Measurements from ENCODE around the gene MKNK2.
A peak's percentile ranks its signal among the peaks of the same experiment; 100 is the strongest.

MKNK2 gene

DNA sequence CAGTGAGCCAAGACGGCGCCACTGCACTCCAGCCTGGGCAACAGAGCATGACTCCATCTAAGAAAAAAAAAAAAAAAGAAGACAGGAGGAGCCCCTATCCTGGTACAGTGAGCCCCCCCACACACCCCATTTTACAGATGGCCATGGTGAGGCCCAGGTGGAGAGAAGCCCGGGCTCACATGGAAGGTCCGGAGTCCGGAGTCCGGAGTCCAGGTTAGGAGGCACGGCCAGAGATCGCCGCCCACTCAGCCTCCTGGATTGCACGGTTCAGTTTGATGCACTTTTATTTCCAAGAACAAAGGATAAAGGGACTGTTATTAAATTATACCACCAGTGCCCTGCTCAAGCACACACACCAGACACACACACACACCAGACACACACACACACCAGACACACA, 24.3 kb downstream of the MKNK2 start:
- DNase-seq = no peak

DNA sequence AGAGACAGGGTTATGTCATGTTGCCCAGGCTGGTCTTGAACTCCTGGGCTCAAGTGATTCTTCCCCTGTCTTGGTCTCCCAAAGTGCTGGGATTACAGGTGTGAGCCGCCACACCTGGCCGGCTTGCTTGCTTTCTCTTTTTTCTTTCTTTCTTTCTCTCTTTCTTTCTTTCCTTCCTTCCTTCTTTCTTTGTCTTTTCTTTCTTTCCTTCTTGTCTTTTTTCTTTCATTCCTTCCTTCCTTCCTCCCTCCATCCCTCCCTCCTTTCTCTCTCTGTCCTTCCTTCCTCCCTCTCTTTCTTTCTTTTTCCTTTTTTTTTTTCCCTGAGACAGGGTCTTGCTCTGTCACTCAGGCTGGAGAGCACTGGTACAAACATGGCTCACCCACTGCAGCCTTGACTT, 28.8 kb downstream of the MKNK2 start:
- no peak for DNase-seq

DNA sequence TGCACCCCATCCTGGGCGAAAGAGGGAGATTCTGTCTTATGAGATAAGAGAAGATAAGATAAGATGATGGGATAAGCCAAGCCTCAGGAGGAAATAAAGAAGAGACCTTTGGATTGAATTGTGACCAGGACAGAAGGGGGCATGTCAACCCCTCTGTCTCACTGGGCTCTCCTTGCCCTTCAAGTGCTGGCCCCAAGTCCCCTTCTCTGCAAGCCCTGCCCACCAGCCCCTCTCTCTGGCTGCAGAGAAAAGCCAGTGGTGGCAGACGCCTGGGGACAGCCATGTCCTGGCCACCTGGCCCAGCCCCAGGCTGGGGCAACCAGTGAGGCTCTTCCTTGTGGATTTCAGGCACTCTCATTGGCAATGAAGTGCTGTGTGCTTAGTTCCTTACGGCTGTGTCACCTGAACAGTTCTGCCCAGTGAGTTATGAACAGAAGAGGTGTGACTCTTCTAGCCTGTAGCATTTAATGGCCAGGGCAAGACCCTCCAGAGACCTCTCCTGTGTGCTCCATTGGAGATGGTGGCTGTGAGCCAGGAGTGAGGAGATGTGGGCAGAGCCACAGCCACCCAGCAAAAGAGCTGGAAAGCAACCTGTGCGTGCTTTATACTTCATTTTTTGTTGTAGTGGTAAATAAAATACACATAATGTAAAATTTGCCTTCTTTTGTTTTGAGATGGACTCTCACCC, 29.4 kb downstream of the MKNK2 start:
- DNase-seq = no peak

DNA sequence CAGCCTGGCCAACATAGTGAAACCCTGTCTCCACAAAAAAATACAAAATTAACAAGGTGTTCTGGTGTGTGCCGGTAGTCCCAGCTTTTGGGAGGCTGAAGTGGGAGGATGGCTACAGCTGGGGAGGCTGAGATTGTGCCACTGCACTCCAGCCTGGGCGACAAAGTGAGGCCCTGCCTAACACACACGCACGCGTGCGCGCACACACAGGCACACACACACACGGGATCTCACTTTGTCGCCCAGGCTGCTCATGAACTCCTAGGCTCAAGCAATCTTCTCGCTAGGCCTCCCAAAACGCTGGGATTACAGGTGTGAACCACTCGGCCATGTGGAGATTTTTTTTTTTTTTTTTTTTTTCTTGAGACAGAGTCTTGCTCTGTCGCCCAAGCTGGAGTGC, 32.3 kb downstream of the MKNK2 start:
- no peak for DNase-seq

DNA sequence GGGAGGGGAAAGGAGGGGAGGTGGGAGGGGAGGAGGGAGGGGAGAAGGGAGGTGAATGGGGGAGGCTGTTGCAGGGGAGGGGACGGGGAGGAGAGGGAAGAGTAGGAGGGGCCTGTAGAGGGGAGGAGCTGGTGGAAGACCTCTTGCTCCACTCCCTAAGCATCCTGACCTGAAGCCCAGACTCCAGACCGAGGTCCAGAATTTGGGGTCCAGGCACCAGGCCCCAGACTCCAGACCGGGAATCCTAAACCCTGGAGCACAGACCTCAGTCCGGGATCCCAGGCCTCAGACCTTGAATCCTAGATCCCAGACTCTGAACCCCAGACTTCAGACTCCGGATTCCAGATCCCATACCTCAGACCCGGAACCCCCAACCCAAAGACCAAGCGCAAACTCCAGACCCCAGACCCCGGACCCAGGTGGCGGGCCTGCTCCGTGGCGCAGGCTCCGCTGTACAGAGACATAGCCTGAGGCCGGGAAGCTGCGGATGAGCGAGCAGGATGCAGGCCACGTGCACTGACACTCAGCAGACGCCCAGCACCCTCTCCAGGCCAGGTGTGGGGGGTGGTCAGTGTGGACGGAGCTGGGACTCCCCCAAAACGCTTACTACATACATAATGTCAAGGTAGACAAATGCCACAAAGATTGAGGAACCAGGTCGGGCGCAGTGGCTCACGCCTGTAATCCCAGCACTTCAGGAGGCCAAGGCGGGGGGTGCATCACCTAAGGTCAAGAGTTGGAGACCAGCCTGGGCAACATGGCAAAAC, 34.8 kb downstream of the MKNK2 start:
- peak; percentile 90 for DNase-seq

DNA sequence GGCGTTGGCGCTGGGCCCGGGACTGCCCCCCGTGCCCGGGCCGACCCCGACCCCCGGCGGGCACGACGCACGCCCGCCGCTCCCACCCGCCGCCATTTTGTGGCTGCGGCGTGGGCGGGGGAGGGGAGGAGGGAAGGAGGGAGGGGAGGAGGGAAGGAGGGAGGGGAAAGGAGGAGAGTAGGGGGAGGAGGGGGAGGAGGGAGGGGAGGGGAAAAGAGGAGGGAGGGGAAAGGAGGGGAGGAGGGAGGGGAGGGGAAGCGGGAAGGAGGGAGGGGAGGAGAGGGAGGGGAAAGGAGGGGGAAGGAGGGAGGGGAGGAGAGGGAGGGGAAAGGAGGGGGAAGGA, 35.5 kb downstream of the MKNK2 start, which contains the start of gene BTBD2:
Gene BTBD2, minus strand, starts transcription at position 107 of the 343 bp plus-strand sequence. Its CDS starts 11 bp downstream, at position 96.
- DNase-seq = peak; percentile 88

DNA sequence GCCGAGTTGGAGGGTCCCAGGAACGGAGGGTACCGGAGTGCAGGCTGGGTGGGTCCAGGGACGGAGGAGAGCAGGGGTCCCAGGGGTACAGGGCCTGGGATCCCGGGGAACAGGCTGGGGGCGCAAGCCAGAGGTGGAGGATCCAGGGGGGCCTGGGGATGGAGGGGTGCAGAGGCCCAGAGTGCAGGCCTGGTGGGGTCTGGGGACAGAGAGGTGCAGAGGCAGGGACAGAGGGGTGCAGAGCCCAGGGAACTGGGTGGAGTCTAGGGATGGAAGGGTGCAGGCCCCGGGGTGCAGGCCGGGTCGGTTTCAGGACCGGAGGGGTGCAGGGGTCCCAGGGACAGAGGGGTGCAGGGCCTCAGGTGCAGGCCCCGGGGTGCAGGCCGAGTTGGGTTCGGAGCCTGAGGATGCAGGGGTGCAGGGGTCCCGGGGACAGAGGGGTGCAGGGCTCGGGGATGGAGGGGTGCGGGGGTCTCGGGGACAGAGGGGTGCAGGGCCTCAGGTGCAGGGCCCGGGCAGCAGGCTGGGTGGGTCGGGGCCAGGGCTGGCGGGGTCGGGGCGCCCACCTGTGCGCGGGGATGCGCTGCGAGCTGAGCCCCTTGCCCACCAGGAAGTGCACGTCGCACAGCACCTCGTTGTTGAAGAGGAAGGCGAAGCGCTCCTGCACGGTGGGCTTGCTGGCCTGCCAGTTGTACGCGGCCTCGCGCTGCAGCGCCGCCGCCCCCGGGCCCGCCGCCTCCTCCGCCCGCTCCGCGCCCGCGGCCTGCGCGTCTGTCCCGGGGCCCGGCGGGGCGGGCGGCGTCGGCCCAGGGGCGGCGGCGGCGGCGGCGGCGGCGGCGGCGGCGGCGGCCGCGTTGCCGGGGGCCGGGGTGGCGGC, 36.1 kb downstream of the MKNK2 start:
- DNase-seq = no peak

DNA sequence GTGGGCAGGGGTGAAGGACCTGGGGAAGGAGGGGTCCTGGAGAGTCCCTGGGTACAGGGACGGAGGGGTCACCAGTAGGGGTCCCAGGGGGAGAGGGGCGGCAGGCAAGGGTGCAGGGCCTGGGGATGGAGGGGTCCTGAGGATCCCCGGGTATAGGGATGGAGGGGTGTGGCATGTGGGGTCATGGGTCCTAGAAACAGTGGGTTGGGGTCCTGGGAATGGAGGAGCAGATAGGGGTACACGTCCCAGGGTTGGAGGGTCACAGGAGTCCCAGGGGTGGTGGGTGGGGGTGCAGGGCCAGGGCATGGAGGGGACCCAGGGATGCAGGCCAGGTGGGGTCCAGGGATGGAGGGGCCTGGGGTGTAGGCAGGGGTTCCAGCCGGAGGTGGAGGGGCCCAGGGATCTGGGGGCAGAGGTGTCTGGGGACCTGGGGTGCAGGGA, 36.9 kb downstream of the MKNK2 start:
- DNase-seq = no peak

DNA sequence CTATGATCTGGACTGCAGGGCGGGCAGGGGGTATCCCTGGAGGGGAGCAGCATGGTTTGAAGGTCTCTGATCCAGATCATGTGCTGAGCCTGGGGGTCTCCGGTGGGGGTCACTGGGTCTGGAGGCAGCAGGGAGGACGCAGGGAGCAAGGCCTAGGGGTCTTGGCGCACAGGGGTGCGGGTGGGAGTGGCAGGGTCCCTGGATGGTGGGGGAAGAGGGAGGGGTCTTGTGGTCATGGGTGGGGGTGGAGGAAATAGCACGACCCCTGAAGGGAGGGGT, 37.4 kb downstream of the MKNK2 start:
- no peak for DNase-seq

DNA sequence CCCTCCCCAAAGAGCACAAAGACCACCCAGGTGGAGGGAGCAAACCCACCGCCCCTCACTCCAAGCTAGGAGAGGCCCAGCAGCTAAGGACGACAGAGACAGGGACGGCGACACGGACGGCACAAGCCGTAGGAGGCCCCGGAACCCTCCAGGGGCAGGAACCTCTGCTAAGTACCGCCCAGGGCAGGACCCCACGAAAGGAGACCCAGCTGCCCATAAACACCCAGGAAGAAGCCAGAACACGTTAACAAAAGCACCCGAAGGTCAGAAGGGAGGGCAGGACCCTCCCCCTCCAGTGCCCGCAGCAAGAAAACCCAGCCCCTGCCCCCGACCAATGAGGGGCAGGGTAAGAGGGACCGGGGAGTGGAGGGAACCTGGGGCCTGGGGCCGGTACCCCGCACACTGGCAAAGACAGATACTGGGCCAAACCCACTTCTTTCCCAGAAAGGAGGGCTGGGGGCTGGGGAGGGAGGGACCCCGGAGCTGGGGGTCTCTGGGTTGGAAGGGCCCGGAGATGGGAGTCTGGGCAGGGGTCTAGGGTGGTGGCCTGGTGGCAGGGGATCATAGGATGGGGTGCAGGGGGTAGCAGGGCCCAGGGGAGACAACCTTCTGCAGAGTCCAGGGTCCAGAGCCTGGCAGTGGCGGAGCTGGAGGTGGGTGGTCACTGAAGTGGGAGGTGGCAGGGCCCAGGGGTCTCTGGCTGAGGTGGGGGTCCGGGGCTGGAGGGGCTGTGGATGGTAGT, 37.9 kb downstream of the MKNK2 start:
- no peak for DNase-seq

DNA sequence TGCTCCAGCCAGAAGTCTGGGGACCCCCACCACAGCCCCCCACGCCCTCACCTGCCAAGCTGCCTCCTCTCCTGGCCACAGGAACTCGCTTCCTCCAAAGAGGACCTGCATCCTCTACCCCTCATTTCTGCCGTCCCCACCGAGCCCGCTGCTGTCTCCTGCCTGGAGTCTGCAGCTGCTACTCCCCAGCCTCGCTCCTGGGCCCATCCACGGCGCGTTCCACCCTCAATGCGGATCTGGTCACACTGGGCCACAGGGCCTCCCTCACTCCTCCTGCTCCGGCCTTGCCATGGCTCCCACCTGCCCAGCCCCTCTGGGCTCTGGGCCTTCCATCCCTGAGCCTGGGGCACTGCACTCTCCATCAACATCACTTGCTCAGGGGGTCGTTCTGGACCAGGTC, 39.9 kb downstream of the MKNK2 start:
- DNase-seq = no peak

DNA sequence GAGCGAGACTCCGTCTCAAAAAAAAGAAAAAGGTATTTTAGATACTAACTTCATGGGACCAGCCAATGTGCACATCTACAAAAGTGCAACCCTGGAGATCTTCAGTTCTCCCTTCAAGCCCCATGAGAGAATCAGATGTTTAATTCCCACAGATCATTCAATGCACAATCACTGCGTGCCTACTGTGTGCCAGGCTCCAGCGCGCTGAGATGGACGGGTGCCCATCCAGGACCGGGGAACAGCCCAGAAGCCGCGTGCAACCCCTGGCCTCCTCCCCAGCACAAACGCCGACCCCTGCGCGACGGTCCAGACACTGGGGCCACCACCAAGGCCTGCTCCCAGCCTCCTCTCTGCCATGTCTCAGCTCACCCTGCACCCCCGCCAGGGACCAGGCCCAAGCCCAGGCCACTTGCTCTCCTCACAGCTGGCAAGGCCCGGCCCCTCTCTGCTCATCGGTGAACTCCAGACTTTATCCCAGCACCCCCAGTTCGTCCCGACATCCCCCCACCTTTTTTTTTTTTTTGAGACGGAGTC, 40.8 kb downstream of the MKNK2 start:
- DNase-seq = no peak

DNA sequence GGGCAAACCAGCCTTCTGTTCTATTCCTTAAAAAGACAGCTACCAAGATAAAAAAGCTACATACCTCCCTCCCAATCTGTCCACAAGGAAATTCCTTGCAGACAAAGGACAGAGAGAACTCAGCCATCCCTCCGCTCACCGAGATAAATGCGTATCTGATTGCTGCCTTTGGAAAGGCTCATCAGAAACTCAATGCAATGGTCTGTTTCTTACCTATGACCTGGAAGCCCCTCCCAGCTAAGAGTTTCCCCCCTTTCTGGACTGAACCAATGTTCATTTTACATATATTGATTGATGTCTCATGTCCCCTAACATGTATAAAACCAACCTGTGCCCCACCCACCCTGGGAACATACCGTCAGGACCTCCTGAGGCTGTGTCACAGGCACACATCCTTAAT, 47.2 kb downstream of the MKNK2 start:
- no peak for DNase-seq

DNA sequence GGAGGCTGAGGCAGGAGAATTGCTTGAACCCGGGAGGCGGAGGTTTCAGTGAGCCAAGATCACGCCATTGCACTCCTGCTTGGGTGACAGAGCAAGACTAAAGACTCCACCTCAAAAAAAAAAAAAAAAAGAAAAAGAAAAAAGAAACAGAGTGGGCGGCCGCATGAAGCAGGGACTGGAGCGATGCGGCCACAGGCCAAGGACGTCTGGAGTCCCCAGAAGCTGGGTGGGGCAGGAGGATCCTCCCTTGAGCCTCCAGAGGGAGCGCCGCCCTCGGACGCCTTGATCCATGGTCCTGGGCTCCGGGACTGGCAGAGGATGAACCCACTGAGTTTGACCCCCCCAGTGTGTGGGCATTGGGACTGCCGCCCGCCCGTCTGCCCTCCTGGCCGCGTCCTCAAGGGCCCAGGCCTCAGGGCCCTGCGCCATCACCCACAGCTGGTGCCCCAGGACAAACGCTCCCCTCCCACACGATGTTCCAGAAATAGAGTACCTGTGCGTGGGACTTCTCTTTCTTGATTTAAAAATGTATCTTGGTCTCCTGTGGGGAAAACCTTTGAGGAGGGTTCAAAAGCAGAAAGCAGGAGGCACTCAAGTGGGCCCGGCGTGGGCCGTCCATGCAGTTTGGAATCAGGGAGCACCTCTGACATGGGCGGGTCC, 51.1 kb downstream of the MKNK2 start:
- no peak for DNase-seq

DNA sequence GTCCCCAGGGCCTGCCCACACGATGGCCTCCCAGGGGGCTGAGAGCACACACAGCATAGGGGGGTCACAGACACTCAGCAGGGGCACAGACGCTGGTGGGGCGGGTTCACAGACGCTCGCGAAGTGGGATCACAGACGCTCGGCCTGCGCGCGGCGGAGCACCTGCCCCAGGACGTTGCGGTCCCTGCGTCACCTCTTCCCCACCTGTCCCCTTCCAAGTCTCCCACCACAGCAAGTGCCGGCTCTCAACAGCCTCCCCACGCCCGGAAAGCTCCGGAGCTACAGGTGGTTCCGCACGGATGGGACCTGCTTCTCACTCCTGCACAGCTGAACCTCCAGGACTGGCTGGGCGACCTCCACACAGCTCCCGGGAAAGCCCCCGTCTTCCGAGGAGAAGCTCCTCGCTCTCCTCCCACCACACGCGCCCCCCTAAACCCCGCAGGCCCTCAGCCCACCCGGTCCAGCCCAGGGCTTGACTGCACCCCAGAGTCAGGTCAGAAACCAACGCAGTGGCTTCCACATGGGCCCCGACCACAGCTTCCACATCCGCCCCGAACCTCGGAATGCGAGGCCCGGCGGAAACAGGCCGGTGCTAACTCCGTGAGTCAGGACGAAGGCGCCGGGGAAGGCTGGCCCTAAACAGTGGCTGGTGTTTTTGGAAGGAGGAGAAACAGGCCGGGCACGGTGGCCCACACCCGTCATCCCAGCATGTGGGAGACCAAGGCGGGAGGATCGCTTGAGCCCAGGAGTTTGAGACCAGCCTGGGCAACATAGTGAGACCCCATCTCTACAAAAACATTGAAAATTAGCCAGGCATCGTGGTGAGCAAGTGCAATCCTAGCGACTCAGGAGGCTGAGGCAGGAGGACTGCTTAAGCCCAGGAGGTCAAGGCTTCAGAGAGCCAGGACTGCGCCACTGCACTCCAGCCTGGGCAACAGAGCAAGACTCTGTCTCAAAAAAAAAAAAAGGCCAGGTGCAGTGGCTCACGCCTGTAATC, 52.0 kb downstream of the MKNK2 start:
- DNase-seq = no peak

DNA sequence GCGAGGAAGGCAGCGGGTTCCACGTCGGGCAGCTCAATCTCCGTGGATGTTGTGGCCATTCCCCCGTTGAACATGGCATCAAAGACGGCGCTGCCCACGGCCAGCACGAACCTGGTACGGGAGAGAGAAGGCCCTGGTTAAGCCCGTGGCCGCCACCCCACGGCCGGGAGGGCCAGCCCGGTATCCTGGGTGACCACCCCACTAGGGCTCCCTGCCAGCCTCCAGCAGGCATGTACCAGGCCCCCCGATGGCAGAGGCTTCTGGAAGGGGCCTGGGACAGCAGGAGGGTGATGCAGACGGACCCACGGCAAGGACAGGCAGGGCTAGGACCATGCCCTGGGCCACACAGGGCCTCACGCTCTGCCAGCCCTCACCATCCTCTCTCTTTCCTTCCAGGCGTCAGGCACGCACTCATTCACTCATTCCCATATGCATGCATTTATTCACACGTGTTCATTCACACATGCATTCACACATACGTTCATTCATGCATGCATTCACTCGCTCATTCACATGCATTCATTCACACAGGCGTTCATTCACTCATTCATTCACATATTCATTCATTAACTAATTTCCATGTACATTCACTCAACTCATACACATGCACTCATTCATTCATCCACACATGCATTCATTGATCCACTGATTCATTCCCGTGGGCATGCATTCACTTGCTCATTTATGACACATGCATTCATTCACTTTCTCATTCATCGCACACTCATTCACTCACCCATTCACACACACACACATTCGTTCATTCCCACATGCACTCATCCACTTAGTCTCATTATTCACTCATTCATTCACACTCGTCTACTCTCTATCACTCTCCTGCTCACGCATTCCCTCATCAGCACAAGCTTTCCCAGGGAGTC, 53.5 kb downstream of the MKNK2 start:
- no peak for DNase-seq

DNA sequence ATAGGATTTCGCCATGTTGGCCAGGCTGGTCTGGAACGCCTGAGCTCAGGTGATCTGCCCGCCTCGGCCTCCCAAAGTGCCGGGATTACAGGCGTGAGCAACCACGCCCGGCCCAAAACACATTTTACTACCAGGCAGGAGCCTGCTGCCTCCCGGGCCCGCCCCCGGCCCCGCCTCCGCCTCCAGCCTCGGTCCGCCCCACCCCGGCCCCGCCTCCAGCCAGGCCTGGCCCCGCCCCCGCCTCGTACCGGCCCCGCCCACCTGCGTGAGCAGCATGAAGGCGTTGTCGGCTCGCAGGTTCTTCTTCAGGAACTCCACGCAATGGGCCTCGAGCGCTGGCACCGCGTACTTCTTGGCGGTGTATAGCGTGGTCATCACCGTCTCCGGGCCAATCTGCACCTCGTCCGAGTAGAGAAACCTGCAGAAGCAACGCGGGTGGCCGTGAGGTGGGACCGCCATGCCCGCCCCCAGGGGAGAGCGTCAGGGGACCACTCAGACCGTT, 58.2 kb downstream of the MKNK2 start:
- DNase-seq = peak; percentile 7

DNA sequence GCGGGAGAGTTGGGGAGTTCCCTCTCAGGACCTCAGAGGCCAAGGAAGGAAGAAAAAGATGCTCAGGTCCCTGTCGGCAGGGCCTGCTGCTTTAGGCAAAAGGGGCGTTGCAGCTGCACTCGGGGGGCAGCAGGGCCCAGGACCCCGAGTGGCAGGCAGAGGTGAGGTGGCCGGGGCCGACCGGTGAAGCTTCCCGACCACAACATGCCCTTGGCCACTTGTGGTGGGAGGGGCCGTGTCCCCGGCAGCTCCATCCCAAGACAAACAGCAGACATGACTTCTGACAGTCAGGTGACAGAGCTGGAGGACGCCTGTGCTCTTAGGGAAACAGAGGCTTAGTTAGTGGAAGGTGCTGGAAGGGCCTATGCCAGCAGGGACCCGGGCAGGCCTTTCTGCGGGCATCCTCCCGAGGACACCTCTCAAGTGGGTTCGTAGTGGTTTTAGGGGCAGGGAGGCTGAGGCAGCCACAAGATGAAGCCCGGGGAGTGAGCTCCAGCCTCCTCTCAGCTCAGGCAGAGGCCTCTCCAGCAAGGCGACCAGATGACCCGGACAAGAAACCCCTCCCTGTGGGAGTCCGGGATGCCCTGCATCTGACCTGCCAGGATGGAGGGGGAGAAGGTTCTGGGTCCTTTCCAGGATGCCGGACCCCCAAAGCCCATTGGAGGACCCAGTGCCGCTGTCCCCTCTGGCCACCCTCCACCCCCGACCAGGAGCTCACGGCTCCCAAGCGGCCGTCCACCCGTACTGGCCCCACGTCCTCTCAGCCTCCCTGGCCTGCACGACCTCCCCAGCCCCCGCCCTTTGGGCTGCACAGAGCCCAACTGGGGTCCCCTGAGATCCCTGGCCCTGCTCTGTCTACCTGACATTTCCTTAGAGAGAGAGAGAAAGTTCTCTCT, 59.8 kb downstream of the MKNK2 start:
- no peak for DNase-seq

Data from fibroblast of skin of scalp (primary cell).